Hypothalamus (tissue), 51 donors: ENCODE data around the gene BPTF.
"Not testable (repeated sequence)": the region's sequence is repeated elsewhere in the genome, so short reads cannot be mapped to it uniquely, and the experiment has no call there.

Experiments used
- DNase-seq, 51 donors: peaks; one replicate each; lab custom pipeline; 2025; lab: John Stamatoyannopoulos, UW

Gene BPTF

GRCh38 chr17:67824735-67825626, at the start of gene BPTF:
BPTF (plus strand) TSS chr17:67825503; CDS start chr17:67825725, 222 bp downstream.
- DNase-seq = peak; percentile 43 to 92 (median 83)

GRCh38 chr17:67779098-67779672, 46.1 kb upstream of the BPTF start:
- no peak for DNase-seq

- DNase-seq = no peak
Observed at GRCh38 chr17:67784364-67785121, 40.8 kb upstream of the BPTF start.

DNA sequence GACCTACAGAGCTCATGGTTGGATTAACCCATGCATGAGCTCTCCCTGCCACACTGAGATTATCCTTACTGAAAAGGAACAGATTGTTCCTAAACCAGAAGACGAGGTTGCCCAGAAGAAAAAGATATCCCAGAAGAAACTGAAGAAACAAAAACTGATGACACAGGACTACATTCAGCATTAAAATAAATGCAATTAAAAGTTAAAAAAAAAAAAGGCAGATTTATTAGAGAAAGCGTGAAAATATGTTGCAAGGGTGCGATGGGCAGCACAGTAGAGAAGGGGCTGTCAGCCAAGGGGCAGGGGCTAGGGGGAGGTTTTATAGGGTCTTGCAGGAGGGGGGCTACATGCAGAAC, 40.2 kb upstream of the BPTF start:
- no peak for DNase-seq

DNA sequence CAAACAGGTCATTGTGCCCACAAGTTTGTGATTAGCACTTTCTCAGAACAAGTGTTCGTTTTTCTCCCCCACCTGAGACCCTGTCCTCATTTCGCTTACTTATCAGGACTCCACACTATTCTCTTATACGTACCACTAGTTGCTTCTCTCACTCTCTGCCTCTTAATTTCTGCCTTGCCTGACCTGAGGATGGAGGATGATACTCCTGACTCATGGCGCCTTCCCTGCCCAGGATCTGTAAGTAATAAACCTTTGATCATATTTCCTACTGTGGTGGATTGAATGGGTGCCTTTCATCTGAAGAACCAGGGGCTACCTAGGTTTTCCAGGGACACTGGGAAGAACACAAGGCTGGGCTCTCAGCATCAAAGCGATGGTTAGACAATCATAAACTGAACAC, 39.8 kb upstream of the BPTF start:
- peak in 1 of 51 donors; percentile 1 for DNase-seq

- peak in 43 of 51 donors; percentile 4 to 77 (median 33) for DNase-seq
Observed at GRCh38 chr17:67800495-67800928, 24.8 kb upstream of the BPTF start.

- no peak for DNase-seq
Observed at GRCh38 chr17:67801626-67802175, 23.6 kb upstream of the BPTF start.

DNA sequence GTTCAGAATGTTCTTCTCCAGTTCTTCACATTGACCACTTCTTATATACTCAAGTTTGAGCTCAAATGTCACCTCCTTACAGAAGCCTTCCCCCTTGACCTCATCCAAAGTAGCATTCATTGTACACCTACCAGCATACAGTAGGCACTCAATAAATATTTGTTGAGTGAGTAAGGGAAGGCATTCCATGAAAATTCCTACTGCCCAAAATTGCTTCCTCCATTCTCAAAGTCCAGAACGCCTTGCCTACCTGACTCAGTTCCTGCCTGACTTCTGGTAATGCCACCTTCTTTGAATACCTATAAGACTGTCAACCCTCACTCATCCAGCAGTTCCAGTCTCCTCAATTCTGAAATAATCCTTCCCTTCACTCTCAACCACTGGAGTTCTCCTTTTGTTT, 14.8 kb upstream of the BPTF start:
- DNase-seq = no peak

DNA sequence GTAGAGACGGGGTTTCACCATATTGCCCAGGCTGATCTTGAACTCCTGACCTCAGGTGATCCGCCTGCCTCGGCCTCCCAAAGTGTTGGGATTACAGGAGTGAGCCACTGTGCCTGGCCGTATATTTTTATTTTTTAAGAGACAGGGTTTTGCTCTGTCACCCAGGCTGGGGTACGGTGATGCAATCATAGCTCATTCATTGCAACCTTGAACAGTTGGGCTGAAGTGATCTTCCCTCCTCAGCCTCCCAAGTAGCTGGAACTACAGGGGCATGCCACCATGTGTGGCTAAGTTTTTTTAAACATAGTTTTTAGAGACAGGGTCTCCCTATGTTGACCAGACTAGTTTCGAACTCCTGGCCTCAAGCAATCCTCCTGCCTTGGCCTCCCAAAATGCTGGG, 12.9 kb upstream of the BPTF start:
- DNase-seq = not testable (repeated sequence)

DNA sequence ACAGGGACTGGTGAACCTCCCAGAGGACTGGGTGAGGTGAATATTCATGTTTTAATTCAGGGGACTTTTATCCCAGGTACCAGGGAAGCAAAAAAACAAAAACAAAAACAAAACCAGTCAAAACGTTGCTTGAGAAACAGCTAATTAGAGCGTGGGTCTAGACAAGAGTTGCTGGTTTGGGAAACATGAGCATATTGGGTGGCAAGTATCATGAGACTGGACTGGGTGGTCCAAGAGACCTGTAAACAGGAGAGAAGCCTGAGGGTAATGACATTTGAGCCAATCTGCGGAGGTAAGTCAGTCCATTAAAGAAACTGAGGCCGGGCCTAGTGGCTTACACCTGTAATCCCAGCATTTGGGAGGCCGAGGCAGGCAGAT, 11.5 kb upstream of the BPTF start:
- DNase-seq = no peak

DNA sequence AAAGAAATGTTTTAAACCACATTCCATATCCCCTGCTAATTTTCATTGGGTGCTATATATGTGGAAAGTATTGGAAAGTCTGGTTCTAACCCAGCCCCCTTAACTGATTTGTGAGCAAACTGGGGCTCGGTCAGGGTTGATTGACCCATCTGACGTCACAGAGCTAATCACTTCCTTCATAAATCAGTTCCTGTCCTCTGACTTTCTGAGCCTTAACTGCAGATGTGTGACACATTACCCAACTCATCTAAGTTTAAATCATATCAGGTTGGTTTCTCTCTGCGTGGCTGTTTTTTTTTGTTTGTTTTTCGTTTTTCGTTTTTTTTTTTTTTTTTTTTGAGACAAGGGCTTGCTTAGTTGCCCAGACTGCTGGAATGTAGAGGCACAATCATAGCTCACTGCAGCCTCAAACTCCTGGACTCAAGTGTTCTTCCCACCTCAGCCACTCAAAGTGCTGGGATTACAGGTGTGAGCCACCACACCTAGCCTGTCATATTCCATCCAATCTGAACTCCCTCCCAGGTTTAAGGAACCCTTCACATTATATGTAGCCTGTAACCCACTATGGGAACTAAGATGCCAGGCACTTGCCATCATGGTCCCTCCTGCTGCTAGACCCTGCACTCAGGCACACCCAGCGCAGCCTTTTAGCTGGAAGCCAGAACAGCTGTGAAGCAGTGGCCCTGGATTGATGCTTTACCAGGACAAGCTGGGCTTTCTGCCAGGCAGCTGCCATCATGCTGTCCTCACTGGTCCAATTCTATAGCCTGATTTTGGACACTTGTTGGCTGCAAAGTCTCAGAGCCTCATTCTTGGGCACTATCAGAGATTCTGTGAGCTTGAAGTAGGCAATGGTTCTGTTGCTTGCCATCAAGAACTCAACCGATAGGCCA, 6.9 kb upstream of the BPTF start:
- DNase-seq = no peak

DNA sequence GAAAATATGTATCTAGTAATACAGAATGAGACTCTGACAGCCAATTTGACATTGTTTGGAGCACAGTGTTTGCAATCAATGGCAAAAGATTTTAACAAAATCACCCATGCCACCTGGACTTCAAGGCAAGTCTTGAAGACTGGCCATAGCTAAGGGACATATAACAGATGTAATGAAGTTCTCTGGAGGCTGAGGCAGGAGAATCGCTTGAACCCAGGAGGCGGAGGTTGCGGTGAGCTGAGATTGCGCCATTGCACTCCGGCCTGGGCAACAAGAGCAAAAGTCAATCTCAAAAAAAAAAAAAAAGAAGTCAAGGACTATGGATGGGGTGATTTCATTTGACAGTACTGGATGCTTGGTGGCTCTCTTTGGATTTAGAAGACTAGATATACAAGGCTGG, 5.6 kb upstream of the BPTF start:
- no peak for DNase-seq

- no peak for DNase-seq
Observed at GRCh38 chr17:67821871-67822367, 3.4 kb upstream of the BPTF start.

GRCh38 chr17:67825627-67826601, 611 bp downstream of the BPTF start:
- DNase-seq = peak in 41 of 51 donors; percentile 2 to 81 (median 53)

GRCh38 chr17:67829331-67829730, 4.0 kb downstream of the BPTF start:
- no peak for DNase-seq

- DNase-seq = peak in 1 of 51 donors; percentile 55
Observed at GRCh38 chr17:67830440-67830839, 5.1 kb downstream of the BPTF start.

GRCh38 chr17:67831268-67831667, 6.0 kb downstream of the BPTF start:
- no peak for DNase-seq

- DNase-seq = no peak
Observed at GRCh38 chr17:67833134-67833533, 7.8 kb downstream of the BPTF start.
